SU-DHL-6 (cell line): ENCODE results near the gene SMURF1.

Source experiments
- H2AFZ ChIP-seq: fragments of 200-600 bp; sonication (generic); 2 replicates; pipeline ENCODE4 v1.6.1; 2014; ENCODE audit warnings: low read depth, mild to moderate bottlenecking, moderate library complexity, mixed read lengths, antibody characterized with exemption, low read length; ENCODE audit not compliant: severe bottlenecking
- H3F3A ChIP-seq: fragments of 200-600 bp; shearing (Covaris generic); 2 replicates; pipeline ENCODE4 v1.6.0; 2016; ENCODE audit warnings: antibody characterized with exemption, mild to moderate bottlenecking; ENCODE audit not compliant: insufficient read depth
- H3K27ac ChIP-seq: fragments of 200-600 bp; sonication (generic); 2 replicates; pipeline ENCODE4 v1.5.1; 2016; ENCODE audit warnings: low read depth, mild to moderate bottlenecking, low read length, moderate library complexity, mixed read lengths
- H3K27me3 ChIP-seq: fragments of 200-600 bp; sonication (generic), shearing (Covaris generic); 2 replicates; pipeline ENCODE4 v1.6.0; 2014; ENCODE audit warnings: mild to moderate bottlenecking, low read length
- H3K36me3 ChIP-seq: fragments of 200-600 bp; sonication (generic); 2 replicates; pipeline ENCODE4 v1.6.1; 2014; ENCODE audit warnings: mild to moderate bottlenecking, low read length, mixed read lengths
- H3K4me2 ChIP-seq: fragments of 300-600, 200-600 bp; shearing (Covaris generic), sonication (generic); 2 replicates; pipeline ENCODE4 v1.6.0; 2014; ENCODE audit warnings: low read length, low read depth, mild to moderate bottlenecking; ENCODE audit not compliant: poor library complexity, severe bottlenecking
- H3K4me3 ChIP-seq: fragments of 200-600 bp; sonication (generic); 2 replicates; pipeline ENCODE4 v1.5.1; 2014; ENCODE audit warnings: antibody characterized with exemption, low read length, mild to moderate bottlenecking, mixed read lengths; ENCODE audit not compliant: insufficient read depth, poor library complexity, severe bottlenecking
- H3K79me2 ChIP-seq: fragments of 200-600 bp; sonication (generic); 2 replicates; pipeline ENCODE4 v1.6.1; 2014; ENCODE audit warnings: mild to moderate bottlenecking, low read length, moderate library complexity; ENCODE audit not compliant: insufficient read depth
- H3K9ac ChIP-seq: fragments of 200-600 bp; sonication (generic); 2 replicates; pipeline ENCODE4 v1.7.0; 2014; ENCODE audit warnings: mild to moderate bottlenecking, low read length
- H3K9me2 ChIP-seq: fragments of 200-600 bp; sonication (generic); replicated peaks from 2 replicates; pipeline ENCODE4 v1.6.1; 2014; ENCODE audit warnings: low read length; ENCODE audit not compliant: insufficient read depth
- H3K9me3 ChIP-seq: fragments of 200-600 bp; sonication (generic); 2 replicates; pipeline ENCODE4 v1.6.1; 2014; ENCODE audit warnings: low read length, mixed read lengths; ENCODE audit not compliant: insufficient read depth
- H4K20me1 ChIP-seq: fragments of 200-600 bp; sonication (generic); 2 replicates; pipeline ENCODE4 v1.6.1; 2014; ENCODE audit warnings: low read depth, mild to moderate bottlenecking, antibody characterized with exemption, low read length, moderate library complexity, mixed read lengths
- EZH2phosphoT487 ChIP-seq: fragments of 200-600 bp; sonication (generic), shearing (Covaris generic); conservative IDR thresholded peaks from 2 replicates; pipeline ENCODE4 v1.6.1; 2018; ENCODE audit warnings: mild to moderate bottlenecking, antibody characterized with exemption, low read length, moderate library complexity, mixed read lengths
- TF ChIP-seq, protein P1 (sequence below): fragments of 200-600 bp; sonication (generic); IDR thresholded peaks from one replicate; pipeline ENCODE4 v1.5.1; 2017; ENCODE audit warnings: antibody characterized with exemption, mild to moderate bottlenecking, low read length, moderate library complexity; ENCODE audit not compliant: insufficient read depth, poor library complexity, severe bottlenecking

Gene SMURF1

DNA sequence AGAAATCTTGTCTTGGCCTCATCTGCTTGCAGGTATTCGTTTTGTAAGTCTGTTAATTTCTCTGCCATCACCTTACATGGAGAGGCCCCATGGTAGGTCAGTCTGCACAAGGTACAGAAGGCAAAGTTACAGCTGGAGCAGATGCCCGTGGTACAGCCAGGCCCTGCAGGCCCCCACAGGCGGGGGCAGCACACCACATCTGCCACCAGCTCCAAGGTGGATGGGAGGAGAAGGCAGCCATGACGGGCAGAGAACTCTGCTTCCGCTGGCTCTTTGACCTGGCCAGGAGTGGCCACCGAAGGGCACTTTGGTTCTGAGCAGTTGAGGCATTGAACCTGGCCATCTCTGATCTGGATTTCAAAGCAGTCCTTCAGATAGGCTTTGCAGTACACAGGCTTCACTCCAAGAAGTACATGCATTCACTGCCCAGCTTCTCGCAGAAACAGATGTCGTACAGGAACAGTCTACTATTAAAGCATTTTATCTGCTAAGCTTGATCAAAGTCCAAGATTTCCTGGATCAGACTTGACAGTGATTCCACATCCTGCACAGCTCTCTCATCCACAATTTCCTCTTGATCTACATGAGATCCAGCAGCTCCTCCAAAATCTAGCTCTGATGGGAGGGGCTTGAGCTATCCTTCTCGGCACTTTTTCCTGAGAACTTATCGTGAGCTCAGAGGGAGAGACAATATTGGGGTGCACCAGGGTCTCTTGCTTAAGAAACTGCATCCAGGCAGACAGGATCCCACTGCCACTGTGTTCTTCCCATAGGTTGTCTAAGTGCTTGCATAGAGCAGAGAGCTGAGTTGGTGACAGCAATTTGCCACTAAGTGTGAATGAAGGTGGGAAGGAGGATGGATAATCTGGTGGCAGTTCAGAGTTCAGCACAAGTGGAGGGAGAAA, 144.8 kb downstream of the SMURF1 start:
- Histone ChIP-seq H4K20me1 (no peaks in the 10 kb centered on the region), H3K9me2 (no peaks in the 10 kb centered on the region), H3K36me3 (peaks cover 10% of the 10 kb centered on the region; the same call in 1 of the 2 replicates), H3K4me3 (no peak overlapping the region), H3K4me2 (no peak overlapping the region), H3K9me3 (no peaks in the 10 kb centered on the region), H3K27me3 (no peaks in the 10 kb centered on the region), H3K27ac (no peak overlapping the region), H3K79me2 (no peaks in the 10 kb centered on the region), H3F3A (no peaks in the 10 kb centered on the region), H2AFZ (no peak overlapping the region), H3K9ac (no peak overlapping the region)
- TF ChIP-seq, protein P1, sequence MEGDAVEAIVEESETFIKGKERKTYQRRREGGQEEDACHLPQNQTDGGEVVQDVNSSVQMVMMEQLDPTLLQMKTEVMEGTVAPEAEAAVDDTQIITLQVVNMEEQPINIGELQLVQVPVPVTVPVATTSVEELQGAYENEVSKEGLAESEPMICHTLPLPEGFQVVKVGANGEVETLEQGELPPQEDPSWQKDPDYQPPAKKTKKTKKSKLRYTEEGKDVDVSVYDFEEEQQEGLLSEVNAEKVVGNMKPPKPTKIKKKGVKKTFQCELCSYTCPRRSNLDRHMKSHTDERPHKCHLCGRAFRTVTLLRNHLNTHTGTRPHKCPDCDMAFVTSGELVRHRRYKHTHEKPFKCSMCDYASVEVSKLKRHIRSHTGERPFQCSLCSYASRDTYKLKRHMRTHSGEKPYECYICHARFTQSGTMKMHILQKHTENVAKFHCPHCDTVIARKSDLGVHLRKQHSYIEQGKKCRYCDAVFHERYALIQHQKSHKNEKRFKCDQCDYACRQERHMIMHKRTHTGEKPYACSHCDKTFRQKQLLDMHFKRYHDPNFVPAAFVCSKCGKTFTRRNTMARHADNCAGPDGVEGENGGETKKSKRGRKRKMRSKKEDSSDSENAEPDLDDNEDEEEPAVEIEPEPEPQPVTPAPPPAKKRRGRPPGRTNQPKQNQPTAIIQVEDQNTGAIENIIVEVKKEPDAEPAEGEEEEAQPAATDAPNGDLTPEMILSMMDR, result no peak
- TF ChIP-seq EZH2phosphoT487, result no peak

DNA sequence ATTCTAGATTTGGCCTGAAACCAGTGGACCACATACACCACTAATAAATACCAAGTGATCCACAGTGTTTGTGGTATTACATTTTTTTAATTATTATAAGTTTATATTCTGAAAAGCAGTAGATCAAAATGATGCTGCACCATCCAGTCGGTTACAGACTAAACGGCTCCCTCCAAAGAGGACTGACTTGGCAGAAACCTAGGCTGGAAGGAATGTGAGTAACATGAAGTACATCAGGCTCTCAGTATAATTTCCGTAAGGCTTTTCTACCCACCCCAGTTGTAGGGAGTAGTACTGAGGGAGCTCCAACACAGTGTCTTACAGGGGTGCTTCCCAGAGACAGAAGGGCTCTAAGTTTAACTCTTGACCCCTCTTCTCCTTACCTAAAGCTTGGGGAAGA, 146.1 kb downstream of the SMURF1 start:
- Histone ChIP-seq H3K9ac (no peak overlapping the region), H2AFZ (no peak overlapping the region), H3K9me2 (no peaks in the 10 kb centered on the region), H3K4me3 (no peak overlapping the region), H3K36me3 (peaks cover 13% of the 10 kb centered on the region; the same call in 1 of the 2 replicates), H3K27ac (no peak overlapping the region), H3K27me3 (no peaks in the 10 kb centered on the region), H3F3A (no peaks in the 10 kb centered on the region), H4K20me1 (no peaks in the 10 kb centered on the region), H3K4me2 (no peak overlapping the region), H3K9me3 (no peaks in the 10 kb centered on the region), H3K79me2 (no peaks in the 10 kb centered on the region)
- no peak for TF ChIP-seq EZH2phosphoT487
- TF ChIP-seq, protein P1, result no peak

DNA sequence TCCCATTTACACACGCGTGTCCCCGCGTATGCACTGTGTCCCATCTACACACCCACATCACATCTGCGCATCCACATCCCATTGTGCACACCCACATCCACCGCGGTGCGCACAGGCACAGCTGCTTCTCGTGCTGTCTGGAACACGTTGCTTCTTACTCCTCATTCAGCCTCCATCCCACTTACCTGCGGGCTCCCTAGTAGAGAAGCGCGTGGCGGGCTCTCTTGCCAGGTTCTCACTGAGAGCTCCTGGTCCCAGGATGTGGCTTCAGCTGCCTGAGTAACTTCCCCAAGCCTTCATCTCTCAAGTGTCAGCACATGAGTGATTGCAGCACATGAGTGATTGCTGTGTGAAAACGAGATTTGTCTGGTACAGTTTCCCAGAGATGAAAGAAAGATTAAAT, 147.8 kb downstream of the SMURF1 start:
- no peaks in the 10 kb centered on the region for H3K79me2 ChIP-seq
- H3K9ac ChIP-seq, result no peak overlapping the region
- no peaks in the 10 kb centered on the region for H3K27me3 ChIP-seq
- no peaks in the 10 kb centered on the region for H3K9me2 ChIP-seq
- no peak overlapping the region for H3K27ac ChIP-seq
- H3F3A ChIP-seq, result no peaks in the 10 kb centered on the region
- peaks cover 13% of the 10 kb centered on the region; the same call in 1 of the 2 replicates for H3K36me3 ChIP-seq
- no peaks in the 10 kb centered on the region for H4K20me1 ChIP-seq
- TF ChIP-seq EZH2phosphoT487, result no peak
- TF ChIP-seq, protein P1, result no peak
- H2AFZ ChIP-seq, result no peak overlapping the region
- H3K9me3 ChIP-seq, result no peaks in the 10 kb centered on the region
- H3K4me3 ChIP-seq, result no peak overlapping the region
- no peak overlapping the region for H3K4me2 ChIP-seq
